ENCODE measurements around the gene BEST2.
"Not testable (repeated sequence)": the region's sequence is repeated elsewhere in the genome, so short reads cannot be mapped to it uniquely, and the experiment has no call there.

The BEST2 gene

GRCh38 chr19:12791345-12792050 lies 39.9 kb downstream of the BEST2 start, which contains the start of gene JUNB:
TSS of gene JUNB (plus strand) at chr19:12791486. CDS start at chr19:12791772, 286 bp downstream.
- Mint-ChIP-seq H3K4me3 (peak within 1 kb of the TSS; percentile 95), H3K27ac (no peak within 1 kb of the TSS), H3K36me3 (ENCODE audit: low read depth) (peaks cover 51% of the 10 kb centered on the region), H3K27me3 (no peaks in the 10 kb centered on the region), H3K9me3 (no peaks in the 10 kb centered on the region), H3K4me1 (ENCODE audit: low read depth) (peaks cover 55% of the 10 kb centered on the region)
- intact Hi-C loops (cut with micrococcal nuclease): loop anchor here (1.0 kb wide), 1 partner anchor 14 kb away; no protein-coding TSS in a partner anchor

GRCh38 chr19:12792051-12792852 lies 40.7 kb downstream of the BEST2 start:
- no peaks in the 10 kb centered on the region for H3K9me3 Mint-ChIP-seq
- intact Hi-C loops (cut with micrococcal nuclease): no loop called here
- peak overlapping the region; percentile 95 for H3K4me3 Mint-ChIP-seq
- H3K36me3 Mint-ChIP-seq (ENCODE audit: low read depth): peaks cover 51% of the 10 kb centered on the region
- H3K27ac Mint-ChIP-seq: no peak overlapping the region
- peaks cover 55% of the 10 kb centered on the region for H3K4me1 Mint-ChIP-seq (ENCODE audit: low read depth)
- no peaks in the 10 kb centered on the region for H3K27me3 Mint-ChIP-seq

GRCh38 chr19:12792853-12793289 lies 41.3 kb downstream of the BEST2 start:
- intact Hi-C loops (cut with micrococcal nuclease): no loop called here
- H3K4me1 Mint-ChIP-seq (ENCODE audit: low read depth): peaks cover 54% of the 10 kb centered on the region
- peaks cover 55% of the 10 kb centered on the region for H3K36me3 Mint-ChIP-seq (ENCODE audit: low read depth)
- H3K27me3 Mint-ChIP-seq: no peaks in the 10 kb centered on the region
- peak overlapping the region; percentile 95 for H3K4me3 Mint-ChIP-seq
- no peaks in the 10 kb centered on the region for H3K9me3 Mint-ChIP-seq
- no peak overlapping the region for H3K27ac Mint-ChIP-seq

- no peaks in the 10 kb centered on the region for H3K27me3 Mint-ChIP-seq
- H3K36me3 Mint-ChIP-seq (ENCODE audit: low read depth): peaks cover 59% of the 10 kb centered on the region
- intact Hi-C loops (cut with micrococcal nuclease): no loop called here
- H3K27ac Mint-ChIP-seq: no peak overlapping the region
- peaks cover 47% of the 10 kb centered on the region for H3K4me1 Mint-ChIP-seq (ENCODE audit: low read depth)
- H3K4me3 Mint-ChIP-seq: peak overlapping the region; percentile 95
- no peaks in the 10 kb centered on the region for H3K9me3 Mint-ChIP-seq
Observed at GRCh38 chr19:12793290-12794195, 42.0 kb downstream of the BEST2 start.

- Mint-ChIP-seq H3K4me1 (ENCODE audit: low read depth) (peaks cover 40% of the 10 kb centered on the region), H3K27me3 (no peaks in the 10 kb centered on the region), H3K4me3 (peak overlapping the region; percentile 72), H3K27ac (no peak overlapping the region), H3K36me3 (ENCODE audit: low read depth) (peaks cover 60% of the 10 kb centered on the region), H3K9me3 (no peaks in the 10 kb centered on the region)
- intact Hi-C loops (cut with micrococcal nuclease): no loop called here
Observed at GRCh38 chr19:12794196-12794941, 42.8 kb downstream of the BEST2 start.

- Mint-ChIP-seq H3K27me3 (no peaks in the 10 kb centered on the region), H3K9me3 (no peaks in the 10 kb centered on the region), H3K4me3 (peak overlapping the region; percentile 72), H3K4me1 (ENCODE audit: low read depth) (peaks cover 40% of the 10 kb centered on the region), H3K36me3 (ENCODE audit: low read depth) (peaks cover 64% of the 10 kb centered on the region), H3K27ac (no peak overlapping the region)
- intact Hi-C loops (cut with micrococcal nuclease): no loop called here
Observed at GRCh38 chr19:12794971-12795381, 43.4 kb downstream of the BEST2 start.

- H3K4me3 Mint-ChIP-seq: peak overlapping the region; percentile 70
- no peak overlapping the region for H3K27ac Mint-ChIP-seq
- H3K9me3 Mint-ChIP-seq: no peaks in the 10 kb centered on the region
- H3K27me3 Mint-ChIP-seq: peaks cover 8% of the 10 kb centered on the region
- H3K36me3 Mint-ChIP-seq (ENCODE audit: low read depth): peaks cover 52% of the 10 kb centered on the region
- intact Hi-C loops (cut with micrococcal nuclease): loop anchor here (1.0 kb wide), 2 partner anchors 19 to 36 kb away; no protein-coding TSS in a partner anchor
- peaks cover 39% of the 10 kb centered on the region for H3K4me1 Mint-ChIP-seq (ENCODE audit: low read depth)
Observed at GRCh38 chr19:12796146-12797071, 44.8 kb downstream of the BEST2 start.

- peaks cover 46% of the 10 kb centered on the region for H3K4me1 Mint-ChIP-seq (ENCODE audit: low read depth)
- H3K4me3 Mint-ChIP-seq: no peak overlapping the region
- H3K27me3 Mint-ChIP-seq: peaks cover 16% of the 10 kb centered on the region
- intact Hi-C loops (cut with micrococcal nuclease): no loop called here
- H3K27ac Mint-ChIP-seq: no peak overlapping the region
- peaks cover 45% of the 10 kb centered on the region for H3K36me3 Mint-ChIP-seq (ENCODE audit: low read depth)
- no peaks in the 10 kb centered on the region for H3K9me3 Mint-ChIP-seq
Observed at GRCh38 chr19:12797141-12797587, 45.6 kb downstream of the BEST2 start.

- peaks cover 40% of the 10 kb centered on the region for H3K36me3 Mint-ChIP-seq (ENCODE audit: low read depth)
- not testable (repeated sequence) for H3K27ac Mint-ChIP-seq
- H3K27me3 Mint-ChIP-seq: peaks cover 20% of the 10 kb centered on the region
Observed at GRCh38 chr19:12797607-12798006, 46.0 kb downstream of the BEST2 start.

GRCh38 chr19:12799742-12800465 lies 48.3 kb downstream of the BEST2 start:
- H3K27me3 Mint-ChIP-seq: peaks cover 32% of the 10 kb centered on the region
- H3K4me3 Mint-ChIP-seq: no peak overlapping the region
- intact Hi-C loops (cut with micrococcal nuclease): no loop called here

More at GRCh38 chr19:12797607-12798006, 46.0 kb downstream of the BEST2 start:
- H3K9me3 Mint-ChIP-seq; intact Hi-C loops (cut with micrococcal nuclease); H3K4me3 Mint-ChIP-seq: not testable (repeated sequence)
- peaks cover 51% of the 10 kb centered on the region for H3K4me1 Mint-ChIP-seq (ENCODE audit: low read depth)

GRCh38 chr19:12800466-12800770 lies 48.8 kb downstream of the BEST2 start:
- Mint-ChIP-seq H3K27me3 (peaks cover 32% of the 10 kb centered on the region), H3K9me3 (no peaks in the 10 kb centered on the region), H3K4me3 (peak overlapping the region; percentile 78), H3K4me1 (ENCODE audit: low read depth) (peaks cover 39% of the 10 kb centered on the region), H3K36me3 (ENCODE audit: low read depth) (peaks cover 23% of the 10 kb centered on the region), H3K27ac (no peak overlapping the region)
- intact Hi-C loops (cut with micrococcal nuclease): no loop called here

More at GRCh38 chr19:12799742-12800465, 48.3 kb downstream of the BEST2 start:
- Mint-ChIP-seq H3K4me1 (ENCODE audit: low read depth) (peaks cover 42% of the 10 kb centered on the region), H3K36me3 (ENCODE audit: low read depth) (peaks cover 23% of the 10 kb centered on the region), H3K27ac (no peak overlapping the region), H3K9me3 (no peaks in the 10 kb centered on the region)
